GM06990 (cell line): ENCODE measurements around the gene AAR2.

Experiments used
- DNase-seq: peaks from one replicate; pipeline ENCODE4 v3.0.0-alpha.2; 2011; ENCODE audit not compliant: insufficient read length; ENCODE audit errors: extremely low read depth
- H3K27me3 ChIP-seq: replicated peaks from 2 replicates; pipeline ENCODE4 v1.6.0; 2011; ENCODE audit warnings: low read length; ENCODE audit not compliant: control insufficient read depth, insufficient read depth
- H3K36me3 ChIP-seq: 2 replicates; pipeline ENCODE4 v1.5.1; 2011; ENCODE audit warnings: low read length; ENCODE audit not compliant: control insufficient read depth, insufficient read depth
- H3K4me3 ChIP-seq: replicated peaks from 2 replicates; pipeline ENCODE4 v1.5.1; 2011; ENCODE audit warnings: low read depth, mild to moderate bottlenecking, control low read depth, low read length
- CTCF ChIP-seq: IDR thresholded peaks from 2 replicates; pipeline ENCODE4 v1.5.1; 2011; ENCODE audit warnings: low read length, control low read depth, mild to moderate bottlenecking, inconsistent platforms; ENCODE audit not compliant: insufficient read depth, poor library complexity, severe bottlenecking

AAR2 gene

GRCh38 chr20:36246401-36246800, 10.1 kb downstream of the AAR2 start:
- Histone ChIP-seq H3K4me3 (no peak overlapping the region), H3K27me3 (no peaks in the 10 kb centered on the region), H3K36me3 (peaks cover 22% of the 10 kb centered on the region)
- TF ChIP-seq CTCF = no peak
- no peak for DNase-seq

- no peak for TF ChIP-seq CTCF
- Histone ChIP-seq H3K4me3 (no peak overlapping the region), H3K27me3 (no peaks in the 10 kb centered on the region), H3K36me3 (peaks cover 27% of the 10 kb centered on the region)
- no peak for DNase-seq
These were observed 12.6 kb downstream of the AAR2 start for GRCh38 chr20:36248836-36249235.

- no peak for TF ChIP-seq CTCF
- H3K36me3 ChIP-seq = peaks cover 22% of the 10 kb centered on the region
- H3K27me3 ChIP-seq = no peaks in the 10 kb centered on the region
- DNase-seq = no peak
- no peak overlapping the region for H3K4me3 ChIP-seq
These were observed 13.2 kb downstream of the AAR2 start for GRCh38 chr20:36249450-36249849.

- no peak overlapping the region for H3K4me3 ChIP-seq
- no peak for DNase-seq
- H3K27me3 ChIP-seq = no peaks in the 10 kb centered on the region
- H3K36me3 ChIP-seq = peaks cover 21% of the 10 kb centered on the region
- TF ChIP-seq CTCF = no peak
These were observed 15.1 kb downstream of the AAR2 start for GRCh38 chr20:36251426-36251825.

DNA sequence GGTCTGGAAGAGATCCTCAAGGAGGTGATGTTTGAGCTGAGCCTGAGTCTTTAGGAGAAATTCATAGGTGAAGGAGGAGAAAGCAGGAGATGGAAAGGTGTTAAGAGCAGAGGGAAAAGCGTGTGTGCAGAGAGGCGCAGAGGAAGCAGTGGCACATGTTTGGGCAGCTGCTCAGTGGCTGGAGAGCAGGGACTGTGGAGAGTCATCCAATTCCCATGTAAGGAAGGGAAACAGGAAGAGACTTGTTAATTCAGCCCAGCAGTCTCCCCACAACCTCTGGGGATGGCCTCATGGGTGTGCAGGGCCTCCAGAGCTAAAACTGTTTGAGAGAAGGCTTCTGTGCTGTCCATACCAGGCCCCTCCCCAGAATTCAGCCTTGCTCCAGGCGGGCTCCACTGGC, 16.2 kb downstream of the AAR2 start:
- Histone ChIP-seq H3K36me3 (peaks cover 23% of the 10 kb centered on the region), H3K4me3 (no peak overlapping the region), H3K27me3 (no peaks in the 10 kb centered on the region)
- no peak for DNase-seq
- TF ChIP-seq CTCF = no peak

- TF ChIP-seq CTCF = no peak
- no peak for DNase-seq
- H3K36me3 ChIP-seq = peaks cover 23% of the 10 kb centered on the region
- H3K27me3 ChIP-seq = no peaks in the 10 kb centered on the region
- no peak overlapping the region for H3K4me3 ChIP-seq
These were observed 16.8 kb downstream of the AAR2 start for GRCh38 chr20:36253036-36253435.
